Breast epithelium (tissue), 3 donors: ENCODE measurements around the gene COL7A1.

ENCODE experiments used
- POLR2A ChIP-seq: fragments of 450-650 bp; IDR thresholded peaks from one replicate; pipeline ENCODE4 v1.6.1; 2016; ENCODE audit warnings: antibody characterized with exemption, mild to moderate bottlenecking, moderate library complexity
- POLR2AphosphoS5 ChIP-seq, 3 donors: sonication (generic); formaldehyde crosslinking; IDR thresholded peaks; one replicate each; pipeline ENCODE4 v1.6.1; 2017; ENCODE audit warnings: antibody characterized with exemption in 3 of 3
- TF ChIP-seq, protein P1 (sequence below), 3 donors: fragments of 450-650 bp; IDR thresholded peaks; one replicate each; pipeline ENCODE4 v1.5.1; 2016 to 2017; ENCODE audit warnings: antibody characterized with exemption in 3 of 3, mild to moderate bottlenecking in 3 of 3, moderate library complexity in 3 of 3

- TF ChIP-seq, protein P1, sequence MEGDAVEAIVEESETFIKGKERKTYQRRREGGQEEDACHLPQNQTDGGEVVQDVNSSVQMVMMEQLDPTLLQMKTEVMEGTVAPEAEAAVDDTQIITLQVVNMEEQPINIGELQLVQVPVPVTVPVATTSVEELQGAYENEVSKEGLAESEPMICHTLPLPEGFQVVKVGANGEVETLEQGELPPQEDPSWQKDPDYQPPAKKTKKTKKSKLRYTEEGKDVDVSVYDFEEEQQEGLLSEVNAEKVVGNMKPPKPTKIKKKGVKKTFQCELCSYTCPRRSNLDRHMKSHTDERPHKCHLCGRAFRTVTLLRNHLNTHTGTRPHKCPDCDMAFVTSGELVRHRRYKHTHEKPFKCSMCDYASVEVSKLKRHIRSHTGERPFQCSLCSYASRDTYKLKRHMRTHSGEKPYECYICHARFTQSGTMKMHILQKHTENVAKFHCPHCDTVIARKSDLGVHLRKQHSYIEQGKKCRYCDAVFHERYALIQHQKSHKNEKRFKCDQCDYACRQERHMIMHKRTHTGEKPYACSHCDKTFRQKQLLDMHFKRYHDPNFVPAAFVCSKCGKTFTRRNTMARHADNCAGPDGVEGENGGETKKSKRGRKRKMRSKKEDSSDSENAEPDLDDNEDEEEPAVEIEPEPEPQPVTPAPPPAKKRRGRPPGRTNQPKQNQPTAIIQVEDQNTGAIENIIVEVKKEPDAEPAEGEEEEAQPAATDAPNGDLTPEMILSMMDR (IDR thresholded peaks at IDR 0.05): no peak
- no peak for TF ChIP-seq POLR2A
- no peak for TF ChIP-seq POLR2AphosphoS5 (IDR thresholded peaks at IDR 0.05)
These were observed 67.1 kb downstream of the COL7A1 start for GRCh38 chr3:48528048-48528447.
